ENCODE results near the gene P3H3. TPM values are rescaled to one million over a fixed set of nuclear protein-coding genes. Genes with fewer than 3 reads are reported as not detected.

Gene P3H3
- total and polyA plus RNA-seq, 9 of the 15 experiments (the other 6 are each of a cell fraction or from before 2014, with no cell fraction given): 0.03 to 15.0 (median 4.8) TPM

DNA sequence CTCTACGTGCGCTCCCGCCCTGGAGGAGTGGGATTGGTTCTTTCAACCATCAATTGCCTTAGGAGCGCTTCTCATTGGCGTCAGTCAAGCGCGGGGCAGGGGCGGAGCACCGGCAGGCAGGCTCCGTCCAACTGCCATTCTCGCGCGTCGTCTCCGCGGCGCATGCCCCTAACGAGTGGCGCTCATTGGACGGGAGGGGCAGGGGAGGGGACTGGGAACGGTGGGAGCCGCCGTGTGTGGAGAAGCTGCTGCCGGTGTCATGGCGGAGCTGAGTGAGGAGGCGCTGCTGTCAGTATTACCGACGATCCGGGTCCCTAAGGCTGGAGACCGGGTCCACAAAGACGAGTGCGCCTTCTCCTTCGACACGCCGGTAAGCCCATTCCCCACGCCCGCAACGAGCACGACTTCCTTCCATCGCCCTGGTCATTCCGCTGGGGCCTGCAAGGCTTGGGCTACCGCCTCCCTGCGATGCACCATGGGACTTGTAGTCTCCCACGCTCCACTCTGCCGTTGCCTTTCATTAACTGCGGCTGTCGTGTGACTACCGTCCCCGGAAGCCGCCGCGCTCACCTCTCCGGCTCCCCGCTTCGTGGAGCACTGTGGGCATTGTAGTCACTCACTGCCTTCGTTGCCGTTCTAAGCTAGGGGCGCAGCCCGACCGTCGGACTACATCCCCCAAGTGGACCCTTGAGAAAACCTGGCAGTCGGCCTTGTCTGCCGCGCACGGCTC lies 23.9 kb downstream of the P3H3 start, which contains the start of gene USP5 (continued):
- no peak for TF ChIP-seq CEBPG (CRISPR knock-in tag; IDR thresholded peaks at IDR 0.05)
- TF ChIP-seq CEBPG (tag; conservative IDR thresholded peaks at IDR 0.05 in 1 of 2, IDR thresholded peaks at IDR 0.05 in 1 of 2): no peak
- no peak for TF ChIP-seq ZNF184 (CRISPR knock-in tag; IDR thresholded peaks at IDR 0.05)
- TF ChIP-seq TOE1 (IDR thresholded peaks at IDR 0.05; ENCODE audit: borderline replicate concordance): 0 out of 2 replicates have a peak, but pooled peaks have one; percentile 21
- no peak for TF ChIP-seq TOE1 (CRISPR knock-in tag; IDR thresholded peaks at IDR 0.05; ENCODE audit: borderline replicate concordance, low read depth)
- TF ChIP-seq MYNN (IDR thresholded peaks at IDR 0.05): no peak
- no peak for TF ChIP-seq MYNN (CRISPR knock-in tag; IDR thresholded peaks at IDR 0.05)
- no peak for TF ChIP-seq ZNF347 (CRISPR knock-in tag; IDR thresholded peaks at IDR 0.05; ENCODE audit: low read depth)
- no peak for TF ChIP-seq SRSF7 (optimal IDR thresholded peaks at IDR 0.05; ENCODE audit: low read depth, low read length)
- TF ChIP-seq, protein P1, sequence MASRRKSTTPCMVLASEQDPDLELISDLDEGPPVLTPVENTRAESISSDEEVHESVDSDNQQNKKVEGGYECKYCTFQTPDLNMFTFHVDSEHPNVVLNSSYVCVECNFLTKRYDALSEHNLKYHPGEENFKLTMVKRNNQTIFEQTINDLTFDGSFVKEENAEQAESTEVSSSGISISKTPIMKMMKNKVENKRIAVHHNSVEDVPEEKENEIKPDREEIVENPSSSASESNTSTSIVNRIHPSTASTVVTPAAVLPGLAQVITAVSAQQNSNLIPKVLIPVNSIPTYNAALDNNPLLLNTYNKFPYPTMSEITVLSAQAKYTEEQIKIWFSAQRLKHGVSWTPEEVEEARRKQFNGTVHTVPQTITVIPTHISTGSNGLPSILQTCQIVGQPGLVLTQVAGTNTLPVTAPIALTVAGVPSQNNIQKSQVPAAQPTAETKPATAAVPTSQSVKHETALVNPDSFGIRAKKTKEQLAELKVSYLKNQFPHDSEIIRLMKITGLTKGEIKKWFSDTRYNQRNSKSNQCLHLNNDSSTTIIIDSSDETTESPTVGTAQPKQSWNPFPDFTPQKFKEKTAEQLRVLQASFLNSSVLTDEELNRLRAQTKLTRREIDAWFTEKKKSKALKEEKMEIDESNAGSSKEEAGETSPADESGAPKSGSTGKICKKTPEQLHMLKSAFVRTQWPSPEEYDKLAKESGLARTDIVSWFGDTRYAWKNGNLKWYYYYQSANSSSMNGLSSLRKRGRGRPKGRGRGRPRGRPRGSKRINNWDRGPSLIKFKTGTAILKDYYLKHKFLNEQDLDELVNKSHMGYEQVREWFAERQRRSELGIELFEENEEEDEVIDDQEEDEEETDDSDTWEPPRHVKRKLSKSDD (conservative IDR thresholded peaks at IDR 0.05; ENCODE audit: low read length): 0 out of 2 replicates have a peak, but pooled peaks have one; percentile 60
- TF ChIP-seq, protein P2, sequence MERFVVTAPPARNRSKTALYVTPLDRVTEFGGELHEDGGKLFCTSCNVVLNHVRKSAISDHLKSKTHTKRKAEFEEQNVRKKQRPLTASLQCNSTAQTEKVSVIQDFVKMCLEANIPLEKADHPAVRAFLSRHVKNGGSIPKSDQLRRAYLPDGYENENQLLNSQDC (CRISPR knock-in tag; IDR thresholded peaks at IDR 0.05): no peak
- peak; percentile 81 for TF ChIP-seq RBFOX2 (IDR thresholded peaks at IDR 0.05; ENCODE audit: low read depth, low read length)
- TF ChIP-seq SLC30A9 (CRISPR knock-in tag; IDR thresholded peaks at IDR 0.05): no peak
- TF ChIP-seq CXXC5 (CRISPR knock-in tag; IDR thresholded peaks at IDR 0.05): peak; percentile 89
- TF ChIP-seq SMAD3 (CRISPR knock-in tag; conservative IDR thresholded peaks at IDR 0.05): peak; percentile 94
- TF ChIP-seq GABPB2 (CRISPR knock-in tag; conservative IDR thresholded peaks at IDR 0.05): no peak
- TF ChIP-seq, protein P3, sequence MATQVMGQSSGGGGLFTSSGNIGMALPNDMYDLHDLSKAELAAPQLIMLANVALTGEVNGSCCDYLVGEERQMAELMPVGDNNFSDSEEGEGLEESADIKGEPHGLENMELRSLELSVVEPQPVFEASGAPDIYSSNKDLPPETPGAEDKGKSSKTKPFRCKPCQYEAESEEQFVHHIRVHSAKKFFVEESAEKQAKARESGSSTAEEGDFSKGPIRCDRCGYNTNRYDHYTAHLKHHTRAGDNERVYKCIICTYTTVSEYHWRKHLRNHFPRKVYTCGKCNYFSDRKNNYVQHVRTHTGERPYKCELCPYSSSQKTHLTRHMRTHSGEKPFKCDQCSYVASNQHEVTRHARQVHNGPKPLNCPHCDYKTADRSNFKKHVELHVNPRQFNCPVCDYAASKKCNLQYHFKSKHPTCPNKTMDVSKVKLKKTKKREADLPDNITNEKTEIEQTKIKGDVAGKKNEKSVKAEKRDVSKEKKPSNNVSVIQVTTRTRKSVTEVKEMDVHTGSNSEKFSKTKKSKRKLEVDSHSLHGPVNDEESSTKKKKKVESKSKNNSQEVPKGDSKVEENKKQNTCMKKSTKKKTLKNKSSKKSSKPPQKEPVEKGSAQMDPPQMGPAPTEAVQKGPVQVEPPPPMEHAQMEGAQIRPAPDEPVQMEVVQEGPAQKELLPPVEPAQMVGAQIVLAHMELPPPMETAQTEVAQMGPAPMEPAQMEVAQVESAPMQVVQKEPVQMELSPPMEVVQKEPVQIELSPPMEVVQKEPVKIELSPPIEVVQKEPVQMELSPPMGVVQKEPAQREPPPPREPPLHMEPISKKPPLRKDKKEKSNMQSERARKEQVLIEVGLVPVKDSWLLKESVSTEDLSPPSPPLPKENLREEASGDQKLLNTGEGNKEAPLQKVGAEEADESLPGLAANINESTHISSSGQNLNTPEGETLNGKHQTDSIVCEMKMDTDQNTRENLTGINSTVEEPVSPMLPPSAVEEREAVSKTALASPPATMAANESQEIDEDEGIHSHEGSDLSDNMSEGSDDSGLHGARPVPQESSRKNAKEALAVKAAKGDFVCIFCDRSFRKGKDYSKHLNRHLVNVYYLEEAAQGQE (IDR thresholded peaks at IDR 0.05; ENCODE audit: borderline replicate concordance): no peak
- TF ChIP-seq, protein P3 (CRISPR knock-in tag; IDR thresholded peaks at IDR 0.05; ENCODE audit: low read depth): peak; percentile 77

Measured in K562 (cell line).